Measurements from ENCODE around the gene CEACAM16. TPM values are rescaled to one million over a fixed set of nuclear protein-coding genes. Genes with fewer than 3 reads are reported as not detected.
A peak's percentile ranks its signal among the peaks of the same experiment; 100 is the strongest.

The CEACAM16 gene
- total and polyA plus RNA-seq, 10 of the 15 experiments (the other 5 are each of a cell fraction or from before 2014, with no cell fraction given) = not detected

DNA sequence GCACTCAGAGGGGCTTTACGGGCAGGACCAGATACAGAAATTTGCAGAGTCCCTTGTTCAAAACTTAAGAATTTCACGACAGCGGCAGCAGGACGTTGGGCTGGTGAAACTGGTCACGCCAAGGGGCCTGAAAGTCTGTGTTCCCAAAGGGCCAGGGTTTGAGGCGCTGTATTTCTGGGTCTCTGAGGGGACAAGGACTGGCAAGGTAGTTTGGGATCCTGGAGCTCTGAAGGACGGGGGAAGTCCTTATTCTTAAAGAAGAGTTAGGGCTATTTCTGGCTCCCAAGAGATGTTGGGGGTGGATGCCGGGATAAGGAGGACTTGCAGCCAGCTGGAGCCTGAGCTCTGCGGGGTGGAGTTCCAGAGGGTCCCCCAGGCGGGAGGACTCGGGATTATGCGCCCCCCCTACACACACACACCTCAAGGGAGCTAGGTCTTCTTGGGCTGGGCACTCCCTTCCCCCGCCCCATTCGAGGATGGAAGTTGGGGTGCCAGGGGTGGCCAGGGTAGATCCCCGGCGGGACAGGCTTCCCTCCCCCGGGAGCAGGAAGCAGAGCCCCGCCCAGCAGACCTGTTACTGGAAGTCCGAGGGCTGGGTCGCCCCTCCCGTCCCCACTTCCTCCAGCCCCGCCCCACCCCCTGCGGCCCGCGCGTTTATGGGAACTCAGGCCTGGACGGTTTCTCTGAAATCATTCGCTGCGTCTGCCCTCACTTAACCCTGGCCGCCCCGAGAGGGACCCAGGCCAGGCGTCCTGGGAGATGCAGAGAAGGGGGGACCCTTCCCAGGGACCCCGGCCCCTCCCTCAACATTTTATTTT lies 55.2 kb downstream of the CEACAM16 start (continued):
- TF ChIP-seq, protein P1, sequence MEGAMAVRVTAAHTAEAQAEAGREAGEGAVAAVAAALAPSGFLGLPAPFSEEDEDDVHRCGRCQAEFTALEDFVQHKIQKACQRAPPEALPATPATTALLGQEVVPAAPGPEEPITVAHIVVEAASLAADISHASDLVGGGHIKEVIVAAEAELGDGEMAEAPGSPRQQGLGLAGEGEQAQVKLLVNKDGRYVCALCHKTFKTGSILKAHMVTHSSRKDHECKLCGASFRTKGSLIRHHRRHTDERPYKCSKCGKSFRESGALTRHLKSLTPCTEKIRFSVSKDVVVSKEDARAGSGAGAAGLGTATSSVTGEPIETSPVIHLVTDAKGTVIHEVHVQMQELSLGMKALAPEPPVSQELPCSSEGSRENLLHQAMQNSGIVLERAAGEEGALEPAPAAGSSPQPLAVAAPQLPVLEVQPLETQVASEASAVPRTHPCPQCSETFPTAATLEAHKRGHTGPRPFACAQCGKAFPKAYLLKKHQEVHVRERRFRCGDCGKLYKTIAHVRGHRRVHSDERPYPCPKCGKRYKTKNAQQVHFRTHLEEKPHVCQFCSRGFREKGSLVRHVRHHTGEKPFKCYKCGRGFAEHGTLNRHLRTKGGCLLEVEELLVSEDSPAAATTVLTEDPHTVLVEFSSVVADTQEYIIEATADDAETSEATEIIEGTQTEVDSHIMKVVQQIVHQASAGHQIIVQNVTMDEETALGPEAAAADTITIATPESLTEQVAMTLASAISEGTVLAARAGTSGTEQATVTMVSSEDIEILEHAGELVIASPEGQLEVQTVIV (IDR thresholded peaks at IDR 0.05; ENCODE audit: borderline replicate concordance, partially characterized antibody) = no peak
- TF ChIP-seq, protein P2, sequence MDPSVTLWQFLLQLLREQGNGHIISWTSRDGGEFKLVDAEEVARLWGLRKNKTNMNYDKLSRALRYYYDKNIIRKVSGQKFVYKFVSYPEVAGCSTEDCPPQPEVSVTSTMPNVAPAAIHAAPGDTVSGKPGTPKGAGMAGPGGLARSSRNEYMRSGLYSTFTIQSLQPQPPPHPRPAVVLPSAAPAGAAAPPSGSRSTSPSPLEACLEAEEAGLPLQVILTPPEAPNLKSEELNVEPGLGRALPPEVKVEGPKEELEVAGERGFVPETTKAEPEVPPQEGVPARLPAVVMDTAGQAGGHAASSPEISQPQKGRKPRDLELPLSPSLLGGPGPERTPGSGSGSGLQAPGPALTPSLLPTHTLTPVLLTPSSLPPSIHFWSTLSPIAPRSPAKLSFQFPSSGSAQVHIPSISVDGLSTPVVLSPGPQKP (IDR thresholded peaks at IDR 0.05; ENCODE audit: low read depth, low read length) = 0 out of 2 replicates have a peak, but pooled peaks have one; percentile 13
- no peak for TF ChIP-seq POLR2AphosphoS2 (IDR thresholded peaks at IDR 0.05; ENCODE audit: low read depth, low read length)
- TF ChIP-seq, protein P3, sequence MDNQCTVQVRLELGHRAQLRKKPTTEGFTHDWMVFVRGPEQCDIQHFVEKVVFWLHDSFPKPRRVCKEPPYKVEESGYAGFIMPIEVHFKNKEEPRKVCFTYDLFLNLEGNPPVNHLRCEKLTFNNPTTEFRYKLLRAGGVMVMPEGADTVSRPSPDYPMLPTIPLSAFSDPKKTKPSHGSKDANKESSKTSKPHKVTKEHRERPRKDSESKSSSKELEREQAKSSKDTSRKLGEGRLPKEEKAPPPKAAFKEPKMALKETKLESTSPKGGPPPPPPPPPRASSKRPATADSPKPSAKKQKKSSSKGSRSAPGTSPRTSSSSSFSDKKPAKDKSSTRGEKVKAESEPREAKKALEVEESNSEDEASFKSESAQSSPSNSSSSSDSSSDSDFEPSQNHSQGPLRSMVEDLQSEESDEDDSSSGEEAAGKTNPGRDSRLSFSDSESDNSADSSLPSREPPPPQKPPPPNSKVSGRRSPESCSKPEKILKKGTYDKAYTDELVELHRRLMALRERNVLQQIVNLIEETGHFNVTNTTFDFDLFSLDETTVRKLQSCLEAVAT (IDR thresholded peaks at IDR 0.05) = peak; percentile 66; the same call in 1 of the 2 replicates
- TF ChIP-seq BACH1 (IDR thresholded peaks at IDR 0.05; ENCODE audit: borderline replicate concordance) = peak; percentile 15; the same call in 1 of the 2 replicates
- TF ChIP-seq ETV6 (conservative IDR thresholded peaks at IDR 0.05 in 1 of 2, IDR thresholded peaks at IDR 0.05 in 1 of 2; ENCODE audit: borderline replicate concordance in 1 of 2, low read depth in 1 of 2) = peak in 1 of 2 experiments; percentile 37; a peak in 1 of 4 replicates
- TF ChIP-seq GABPA (IDR thresholded peaks at IDR 0.05; ENCODE audit: low read depth) = no peak
- TF ChIP-seq, protein P4, sequence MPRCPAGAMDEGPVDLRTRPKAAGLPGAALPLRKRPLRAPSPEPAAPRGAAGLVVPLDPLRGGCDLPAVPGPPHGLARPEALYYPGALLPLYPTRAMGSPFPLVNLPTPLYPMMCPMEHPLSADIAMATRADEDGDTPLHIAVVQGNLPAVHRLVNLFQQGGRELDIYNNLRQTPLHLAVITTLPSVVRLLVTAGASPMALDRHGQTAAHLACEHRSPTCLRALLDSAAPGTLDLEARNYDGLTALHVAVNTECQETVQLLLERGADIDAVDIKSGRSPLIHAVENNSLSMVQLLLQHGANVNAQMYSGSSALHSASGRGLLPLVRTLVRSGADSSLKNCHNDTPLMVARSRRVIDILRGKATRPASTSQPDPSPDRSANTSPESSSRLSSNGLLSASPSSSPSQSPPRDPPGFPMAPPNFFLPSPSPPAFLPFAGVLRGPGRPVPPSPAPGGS (IDR thresholded peaks at IDR 0.05; ENCODE audit: borderline replicate concordance, insufficient read depth, low read depth, low read length, poor library complexity, severe bottlenecking) = no peak
- no peak for TF ChIP-seq EZH2 (IDR thresholded peaks at IDR 0.05; ENCODE audit: borderline replicate concordance, control insufficient read depth, low read depth, low read length)

Data from GM12878 (cell line).